HCT116 (cell line): ENCODE measurements around the gene PHACTR1. TPM values are rescaled to one million over a fixed set of nuclear protein-coding genes. Genes with fewer than 3 reads are reported as not detected.
A peak's percentile ranks its signal among the peaks of the same experiment; 100 is the strongest.

Source experiments
- ATAC-seq: fragments of 200-7000 bp; cut with Tn5 transposase; 2 replicates; pipeline ENCODE4 v1.9.1; 2020; ENCODE audit warnings: mild to moderate bottlenecking, moderate library complexity
- BruUV-seq: library from RNA; stranded (reverse); fragments of 400-500 nt; replicated peaks from 2 replicates; lab custom pipeline; 2021; lab: Mats Ljungman, UMichigan
- CTCF ChIA-PET: fragments of 300-600 bp; sonication (Branson Sonifier 250); formaldehyde crosslinking; loops from one replicate; lab custom pipeline; 2021; ENCODE audit warnings: antibody characterized with exemption; lab: Charles Lee
- POLR2A ChIA-PET: fragments of 300-600, 350-600 bp; sonication (Branson Sonifier 250); formaldehyde crosslinking; loops from one replicate; lab custom pipeline; 2021; ENCODE audit warnings: antibody characterized with exemption; lab: Charles Lee
- RAD21 ChIA-PET, 2 experiments: fragments of 300-600 bp; sonication (Branson Sonifier 250); formaldehyde crosslinking; loops; one replicate each; lab custom pipeline; 2023; ENCODE audit warnings: low total read pairs in 2 of 2; ENCODE audit not compliant: uncharacterized antibody in 2 of 2, unreplicated experiment in 2 of 2, low non-redundant PET in 1 of 2; lab: Charles Lee
- DNase-seq: peaks from one replicate; pipeline ENCODE4 v3.0.0-alpha.2; 2010; ENCODE audit warnings: low read depth, low spot score
- H2AFZ ChIP-seq: fragments of 200-600 bp; shearing (Covaris generic), sonication (generic); 2 replicates; pipeline ENCODE4 v1.6.1; 2017; ENCODE audit warnings: low read depth, mixed run types, mixed read lengths, antibody characterized with exemption, low read length; ENCODE audit not compliant: poor library complexity, severe bottlenecking
- H3K27ac ChIP-seq: 2 replicates; pipeline ENCODE4 v1.5.1; 2012; ENCODE audit warnings: low read depth, low read length
- H3K27me3 ChIP-seq: fragments of 200-600 bp; sonication (generic); 2 replicates; pipeline ENCODE4 v1.6.1; 2016; ENCODE audit warnings: mixed run types, low read length, mixed read lengths; ENCODE audit not compliant: insufficient read depth
- H3K36me3 ChIP-seq, 2 experiments: fragments of 200-500 bp in 1 of 2; fragments of 200-600 bp in 1 of 2; sonication (Bioruptor generic) in 1 of 2; sonication (generic) in 1 of 2; 2 replicates each; pipeline versions ENCODE4 v1.5.1 to v1.6.1; 2014 to 2016; ENCODE audit warnings: low read length in 2 of 2, inconsistent platforms in 1 of 2, mixed read lengths in 1 of 2, mixed run types in 1 of 2; ENCODE audit not compliant: insufficient read depth in 2 of 2, control insufficient read depth in 1 of 2
- H3K4me1 ChIP-seq, 2 experiments: fragments of 200-600 bp in 1 of 2; sonication (generic) in 1 of 2; 2 replicates each; pipeline versions ENCODE4 v1.5.1 to v1.6.1; 2012 to 2017; ENCODE audit warnings: low read length in 2 of 2, inconsistent platforms in 1 of 2, mild to moderate bottlenecking in 1 of 2, mixed read lengths in 1 of 2, mixed run types in 1 of 2, moderate library complexity in 1 of 2; ENCODE audit not compliant: insufficient read depth in 2 of 2, control insufficient read depth in 1 of 2
- H3K4me2 ChIP-seq: fragments of 200-600 bp; sonication (generic); 2 replicates; pipeline ENCODE4 v1.6.1; 2017; ENCODE audit warnings: mixed run types, low read length, mixed read lengths
- H3K4me3 ChIP-seq, 2 experiments: fragments of 200-600 bp in 1 of 2; sonication (generic) in 1 of 2; replicated peaks in 1 of 2; 2 replicates each; pipeline ENCODE4 v1.5.1; 2011 to 2016; ENCODE audit warnings: low read length in 2 of 2, control low read depth in 1 of 2, low read depth in 1 of 2, mild to moderate bottlenecking in 1 of 2, mixed read lengths in 1 of 2, mixed run types in 1 of 2
- H3K79me2 ChIP-seq: fragments of 200-600 bp; sonication (generic); 2 replicates; pipeline ENCODE4 v1.6.1; 2017; ENCODE audit warnings: mild to moderate bottlenecking, mixed run types, low read length, moderate library complexity, mixed read lengths; ENCODE audit not compliant: insufficient read depth
- H3K9ac ChIP-seq: fragments of 200-600 bp; sonication (generic); 2 replicates; pipeline ENCODE4 v1.6.1; 2016; ENCODE audit warnings: low read length, mixed read lengths
- H3K9me2 ChIP-seq: fragments of 200-600 bp; sonication (generic), shearing (Covaris generic); 2 replicates; pipeline ENCODE4 v1.6.1; 2017; ENCODE audit warnings: mixed run types, mild to moderate bottlenecking, moderate library complexity; ENCODE audit not compliant: insufficient read depth
- H3K9me3 ChIP-seq, 2 experiments: fragments of 200-500 bp in 1 of 2; fragments of 200-600 bp in 1 of 2; sonication (Bioruptor generic) in 1 of 2; sonication (generic) in 1 of 2; 2 replicates each; pipeline ENCODE4 v1.6.1; 2014 to 2017; ENCODE audit warnings: low read length in 2 of 2, mixed read lengths in 2 of 2, inconsistent platforms in 1 of 2, low read depth in 1 of 2, mild to moderate bottlenecking in 1 of 2, mixed run types in 1 of 2, moderate library complexity in 1 of 2; ENCODE audit not compliant: control insufficient read depth in 1 of 2, insufficient read depth in 1 of 2
- H4K20me1 ChIP-seq: fragments of 200-600 bp; sonication (generic), shearing (Covaris generic); 2 replicates; pipeline ENCODE4 v1.6.1; 2017; ENCODE audit warnings: mixed run types, mild to moderate bottlenecking, moderate library complexity; ENCODE audit not compliant: insufficient read depth
- CEBPB ChIP-seq: IDR thresholded peaks from 2 replicates; pipeline ENCODE4 v1.6.1; 2012; ENCODE audit warnings: low read depth
- EZH2 ChIP-seq: fragments of 200-600 bp; sonication (generic); IDR thresholded peaks from 2 replicates; pipeline ENCODE4 v1.6.1; 2017; ENCODE audit warnings: antibody characterized with exemption, mixed run types
- FOSL1 ChIP-seq: IDR thresholded peaks from 2 replicates; pipeline ENCODE4 v1.6.1; 2012; ENCODE audit warnings: low read depth
- POLR2A ChIP-seq: IDR thresholded peaks from 2 replicates; pipeline ENCODE4 v1.7.0; 2011; ENCODE audit warnings: borderline replicate concordance; ENCODE audit not compliant: insufficient read depth, insufficient read length; ENCODE audit errors: extremely low read depth
- POLR2AphosphoS5 ChIP-seq: IDR thresholded peaks from 2 replicates; pipeline ENCODE4 v1.6.1; 2011; ENCODE audit warnings: mild to moderate bottlenecking, low read depth, low read length, moderate library complexity
- SP1 ChIP-seq: IDR thresholded peaks from 2 replicates; pipeline ENCODE4 v1.6.1; 2012; ENCODE audit warnings: low read depth
- SRF ChIP-seq: IDR thresholded peaks from 2 replicates; pipeline ENCODE4 v1.6.1; 2012; ENCODE audit warnings: low read depth
- TCF7L2 ChIP-seq: IDR thresholded peaks from 2 replicates; pipeline ENCODE4 v1.7.0; 2011; ENCODE audit warnings: borderline replicate concordance, inconsistent platforms; ENCODE audit not compliant: insufficient read depth, insufficient read length; ENCODE audit errors: extremely low read depth
- YY1 ChIP-seq: IDR thresholded peaks from 2 replicates; pipeline ENCODE4 v1.6.1; 2011; ENCODE audit warnings: low read length, low read depth, moderate library complexity, mild to moderate bottlenecking; ENCODE audit not compliant: insufficient replicate concordance; ENCODE audit errors: extremely low read depth
- ZFX ChIP-seq: fragments of 450-650 bp; IDR thresholded peaks from 2 replicates; pipeline ENCODE4 v1.6.1; 2017
- intact Hi-C: fragments of 100-400 bp; cut with micrococcal nuclease; formaldehyde crosslinking; loops from 2 replicates; pipeline ENCODE4 v1.10.0; 2022
- total RNA-seq: library from RNA; stranded (reverse); gene quantifications from one replicate; pipeline ENCODE4 v1.2.1, GENCODE V29; 2021; ENCODE audit not compliant: unreplicated experiment
- TF ChIP-seq, protein P1 (sequence below): IDR thresholded peaks from 2 replicates; pipeline ENCODE4 v1.6.1; 2012

PHACTR1 gene
- total RNA-seq, 1 experiment from 2014 or later: 0.17 TPM

GRCh38 chr6:13305791-13306190, 589.2 kb downstream of the PHACTR1 start:
- ChIA-PET POLR2A (no interaction called here), CTCF (no interaction called here), RAD21 (no interaction called here)
- no peak overlapping the region for H2AFZ ChIP-seq
- H3K9ac ChIP-seq: no peak overlapping the region
- no peak for TF ChIP-seq POLR2AphosphoS5
- TF ChIP-seq CEBPB: no peak
- TF ChIP-seq FOSL1: no peak
- TF ChIP-seq TCF7L2: no peak
- no peak for TF ChIP-seq ZFX
- DNase-seq (no peak), ATAC-seq (no peak)
- H3K4me3 ChIP-seq: no peak overlapping the region
- H3K79me2 ChIP-seq: no peaks in the 10 kb centered on the region
- no peaks in the 10 kb centered on the region for H3K9me3 ChIP-seq
- H3K27me3 ChIP-seq: no peaks in the 10 kb centered on the region
- peaks cover 0 to 16% of the 10 kb centered on the region in 2 experiments; a peak in 2 of 4 replicates for H3K4me1 ChIP-seq
- no TSS peak for BruUV-seq
- H3K9me2 ChIP-seq: no peaks in the 10 kb centered on the region
- intact Hi-C loops: no loop called here
- no peaks in the 10 kb centered on the region for H4K20me1 ChIP-seq
- H3K27ac ChIP-seq: no peak overlapping the region
- H3K4me2 ChIP-seq: no peak overlapping the region
- H3K36me3 ChIP-seq: peaks cover 0 to 11% of the 10 kb centered on the region in 2 experiments; a peak in 1 of 4 replicates

- H3K4me3 ChIP-seq: no peak overlapping the region
- CTCF ChIA-PET: no interaction called here
- peak overlapping the region; percentile 23; the same call in 1 of the 2 replicates for H3K4me2 ChIP-seq
- no peaks in the 10 kb centered on the region for H3K79me2 ChIP-seq
- no TSS peak for BruUV-seq
- peaks cover 0 to 16% of the 10 kb centered on the region in 2 experiments; a peak in 2 of 4 replicates for H3K4me1 ChIP-seq
- POLR2A ChIA-PET: no interaction called here
- RAD21 ChIA-PET: no interaction called here
- no peaks in the 10 kb centered on the region for H3K9me2 ChIP-seq
- TF ChIP-seq TCF7L2: no peak
- no peak for TF ChIP-seq SP1
- no peak for TF ChIP-seq SRF
- no peak for TF ChIP-seq EZH2
- no peak for TF ChIP-seq YY1
- TF ChIP-seq, protein P1, sequence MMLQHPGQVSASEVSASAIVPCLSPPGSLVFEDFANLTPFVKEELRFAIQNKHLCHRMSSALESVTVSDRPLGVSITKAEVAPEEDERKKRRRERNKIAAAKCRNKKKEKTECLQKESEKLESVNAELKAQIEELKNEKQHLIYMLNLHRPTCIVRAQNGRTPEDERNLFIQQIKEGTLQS: no peak
- TF ChIP-seq POLR2A: no peak
- no peak for TF ChIP-seq ZFX
- DNase-seq (no peak), ATAC-seq (no peak)
- intact Hi-C loops: no loop called here
- H4K20me1 ChIP-seq: no peaks in the 10 kb centered on the region
- no peak overlapping the region for H3K27ac ChIP-seq
- no peaks in the 10 kb centered on the region for H3K27me3 ChIP-seq
- peaks cover 2 to 11% of the 10 kb centered on the region in 2 experiments; a peak in 1 of 4 replicates for H3K36me3 ChIP-seq
- no peaks in the 10 kb centered on the region for H3K9me3 ChIP-seq
- H3K9ac ChIP-seq: no peak overlapping the region
- H2AFZ ChIP-seq: no peak overlapping the region
These were observed 591.0 kb downstream of the PHACTR1 start for GRCh38 chr6:13307508-13307995.
